ENCODE results near the gene DPH3. TPM values are rescaled to one million over a fixed set of nuclear protein-coding genes. Genes with fewer than 3 reads are reported as not detected.

Gene DPH3
- total RNA-seq, 2 donors from 2014 or later: 4.9 TPM

DNA sequence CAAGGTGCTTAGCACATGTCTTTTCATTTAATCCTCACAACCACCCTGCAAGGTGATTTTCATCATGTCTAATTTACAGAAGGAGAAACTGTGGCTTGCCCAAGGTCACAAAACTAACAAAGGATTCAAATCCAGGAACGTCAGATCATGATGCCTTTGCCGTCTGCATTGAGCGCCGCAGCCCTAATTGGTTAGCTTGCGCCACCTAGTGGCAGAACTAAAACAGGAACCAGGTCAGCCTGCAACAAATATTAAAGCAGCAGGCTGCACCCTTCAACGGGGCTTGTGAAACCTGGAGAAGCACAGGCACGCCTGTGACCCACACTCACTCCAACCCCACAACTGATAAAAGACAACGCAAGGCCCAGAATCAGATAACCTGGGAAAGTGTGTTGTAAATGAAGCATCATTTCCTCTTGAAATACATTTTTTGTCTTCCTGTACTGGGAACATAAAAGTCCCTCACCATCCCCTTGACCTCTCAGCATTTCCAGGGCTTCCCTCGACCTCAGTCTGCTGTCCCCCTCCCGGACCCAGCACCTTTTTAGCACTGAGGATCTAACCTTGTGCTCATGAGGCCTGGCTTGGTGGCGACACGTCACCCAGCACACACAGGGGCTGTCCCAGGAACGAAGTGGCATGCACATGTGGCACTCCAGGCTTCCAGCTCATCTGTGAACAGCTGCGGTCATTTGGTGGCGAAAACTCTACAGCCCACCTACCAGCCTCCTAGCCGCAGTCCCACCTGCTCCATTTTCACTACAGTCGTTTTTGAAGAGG is 17.3 kb downstream of the DPH3 start:
- 20 to 29% methylated on average over 16 to 17 of the region's 17 CpGs for WGBS, 2 donors
- H3K9me3 ChIP-seq: no peaks in the 10 kb centered on the region
- H3K36me3 ChIP-seq (replicated peaks in 1 of 2; ENCODE audit: insufficient read depth in 1 of 2, low read depth in 2 of 2): no peaks in the 10 kb centered on the region
- intact Hi-C loops (cut with DNase I): loop anchor here (5.0 to 10.0 kb wide), 2 partner anchors 195 to 433 kb away; no protein-coding TSS in a partner anchor
- DNase-seq (peak; percentile 79 to 85 (median 82)), ATAC-seq (peak; percentile 78)
- no peak overlapping the region for H3K4me3 ChIP-seq
- H3K4me1 ChIP-seq: peaks cover 35% of the 10 kb centered on the region
- H3K27ac ChIP-seq: no peak overlapping the region
- no peak for TF ChIP-seq POLR2A (IDR thresholded peaks at IDR 0.05)
- TF ChIP-seq CTCF (IDR thresholded peaks at IDR 0.05): peak; percentile 87 to 96 (median 89)
- no peaks in the 10 kb centered on the region for H3K27me3 ChIP-seq

- Histone ChIP-seq H3K9me3 (no peaks in the 10 kb centered on the region), H3K4me1 (peaks cover 22% of the 10 kb centered on the region), H3K27me3 (no peaks in the 10 kb centered on the region), H3K36me3 (replicated peaks in 1 of 2; ENCODE audit: insufficient read depth in 1 of 2, low read depth in 2 of 2) (no peaks in the 10 kb centered on the region), H3K27ac (no peak overlapping the region), H3K4me3 (no peak overlapping the region)
- ATAC-seq (no peak), DNase-seq (no peak)
- TF ChIP-seq CTCF (IDR thresholded peaks at IDR 0.05) (no peak), POLR2A (IDR thresholded peaks at IDR 0.05) (no peak)
- WGBS, 2 donors: 86 to 98% methylated on average over 3 of the region's 3 CpGs
- intact Hi-C loops (cut with DNase I): loop anchor here (5.0 to 10.0 kb wide), 2 partner anchors 193 to 431 kb away; no protein-coding TSS in a partner anchor
Measured at GRCh38 chr3:16245609-16246008, 19.1 kb downstream of the DPH3 start.

GRCh38 chr3:16243706-16244490 is 20.8 kb downstream of the DPH3 start:
- WGBS, 2 donors: 21 to 31% methylated on average over 9 of the region's 9 CpGs
- intact Hi-C loops (cut with DNase I): loop anchor here (10.0 kb wide), 1 partner anchor 429 kb away; no protein-coding TSS in a partner anchor
- no peaks in the 10 kb centered on the region for H3K36me3 ChIP-seq (replicated peaks in 1 of 2; ENCODE audit: insufficient read depth in 1 of 2, low read depth in 2 of 2)
- H3K4me3 ChIP-seq: no peak overlapping the region
- no peak overlapping the region for H3K27ac ChIP-seq
- ATAC-seq (peak; percentile 55), DNase-seq (peak in 1 of 4 donors; percentile 17)
- H3K4me1 ChIP-seq: peaks cover 22% of the 10 kb centered on the region
- H3K27me3 ChIP-seq: no peaks in the 10 kb centered on the region
- no peaks in the 10 kb centered on the region for H3K9me3 ChIP-seq
- TF ChIP-seq POLR2A (IDR thresholded peaks at IDR 0.05) (no peak), CTCF (IDR thresholded peaks at IDR 0.05) (no peak)

GRCh38 chr3:16242177-16242576 is 22.6 kb downstream of the DPH3 start:
- Histone ChIP-seq H3K4me1 (peaks cover 18% of the 10 kb centered on the region), H3K4me3 (no peak overlapping the region), H3K27ac (no peak overlapping the region), H3K27me3 (no peaks in the 10 kb centered on the region), H3K9me3 (no peaks in the 10 kb centered on the region), H3K36me3 (replicated peaks in 1 of 2; ENCODE audit: insufficient read depth in 1 of 2, low read depth in 2 of 2) (no peaks in the 10 kb centered on the region)
- TF ChIP-seq POLR2A (IDR thresholded peaks at IDR 0.05): no peak
- WGBS, 2 donors: 87 to 88% methylated on average over 5 of the region's 5 CpGs
- no peak for DNase-seq
- no peak for ATAC-seq
- intact Hi-C loops (cut with DNase I): loop anchor here (10.0 kb wide), 1 partner anchor 427 kb away; no protein-coding TSS in a partner anchor

GRCh38 chr3:16241225-16241624 is 23.5 kb downstream of the DPH3 start:
- H3K27me3 ChIP-seq: no peaks in the 10 kb centered on the region
- no peak for ATAC-seq
- WGBS, 2 donors: 89 to 96% methylated on average over 5 of the region's 5 CpGs
- H3K27ac ChIP-seq: no peak overlapping the region
- TF ChIP-seq CTCF (IDR thresholded peaks at IDR 0.05) (no peak), POLR2A (IDR thresholded peaks at IDR 0.05) (no peak)
- intact Hi-C loops (cut with DNase I): loop anchor here (10.0 kb wide), 1 partner anchor 426 kb away; no protein-coding TSS in a partner anchor
- DNase-seq: no peak
- H3K9me3 ChIP-seq: no peaks in the 10 kb centered on the region
- peaks cover 16% of the 10 kb centered on the region for H3K4me1 ChIP-seq
- H3K36me3 ChIP-seq (replicated peaks in 1 of 2; ENCODE audit: insufficient read depth in 1 of 2, low read depth in 2 of 2): no peaks in the 10 kb centered on the region
- H3K4me3 ChIP-seq: no peak overlapping the region
